GM08714 (cell line): ENCODE results near the gene LHX2.

Experiments
- H3K4me3 ChIP-seq: fragments of 200-500 bp; sonication (Bioruptor generic); 2 replicates; pipeline ENCODE4 v1.5.1; 2014; ENCODE audit warnings: mild to moderate bottlenecking, low read length, inconsistent platforms
- ZNF274 ChIP-seq: IDR thresholded peaks from 2 replicates; pipeline ENCODE4 v1.6.1; 2012; ENCODE audit warnings: mild to moderate bottlenecking, low read depth, low read length

The LHX2 gene

GRCh38 chr9:124077915-124078572 lies 66.5 kb downstream of the LHX2 start:
- TF ChIP-seq ZNF274 = no peak
- H3K4me3 ChIP-seq = no peak overlapping the region

DNA sequence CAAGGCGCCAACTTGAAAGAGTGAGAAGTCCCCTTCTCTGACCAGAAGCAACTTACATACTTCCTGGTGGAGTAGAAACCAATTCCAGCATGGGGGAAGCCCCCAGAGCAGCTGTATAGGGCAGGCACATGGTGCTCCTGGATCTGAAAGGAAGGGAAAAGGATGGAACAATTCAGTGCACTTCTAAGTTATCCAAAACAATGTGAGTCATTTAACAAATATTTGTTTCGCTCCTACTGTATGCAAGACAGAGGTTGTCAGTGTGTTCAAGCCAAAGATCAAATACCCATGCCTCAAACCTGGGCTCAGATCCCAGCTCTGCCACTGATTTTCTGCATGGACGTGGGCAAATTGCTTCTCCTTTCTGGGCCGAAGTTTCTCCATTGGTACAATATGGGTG lies 67.1 kb downstream of the LHX2 start:
- TF ChIP-seq ZNF274 = no peak
- H3K4me3 ChIP-seq = no peak overlapping the region

- no peak for TF ChIP-seq ZNF274
- H3K4me3 ChIP-seq = no peak overlapping the region
These were observed 67.8 kb downstream of the LHX2 start for GRCh38 chr9:124079176-124079925.

DNA sequence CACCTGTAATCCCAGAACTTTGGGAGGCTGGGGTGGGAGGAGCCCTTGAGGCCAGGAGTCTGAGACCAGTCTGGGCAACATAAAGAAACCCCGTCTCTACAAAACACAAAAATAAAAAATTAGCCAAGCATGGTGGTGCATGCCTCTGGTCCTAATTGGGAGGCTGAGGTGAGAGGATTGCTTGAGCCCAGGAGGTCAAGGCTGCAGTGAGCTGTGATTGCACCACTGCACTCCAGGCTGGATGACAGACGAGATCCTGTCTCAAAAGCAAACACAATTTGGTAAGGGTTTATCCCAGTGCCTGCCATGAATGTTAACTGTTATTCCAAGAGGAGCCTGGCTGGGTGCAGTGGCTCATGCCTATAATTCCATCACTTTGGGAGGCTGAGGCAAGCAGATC lies 71.1 kb downstream of the LHX2 start:
- no peak for TF ChIP-seq ZNF274

More for the DNA sequence above, 71.1 kb downstream of the LHX2 start:
- no peak overlapping the region for H3K4me3 ChIP-seq
